HT1080 (cell line): ENCODE results near the gene CSAG2. TPM values are rescaled to one million over a fixed set of nuclear protein-coding genes. Genes with fewer than 3 reads are reported as not detected.

Experiments
- DNase-seq: peaks from one replicate; pipeline ENCODE4 v3.0.0-alpha.2; 2015; ENCODE audit warnings: low read depth
- total RNA-seq: library from RNA; depleted of rRNA; stranded (reverse); fragments of >200 nt; shearing (Covaris generic); gene quantifications from 2 replicates; pipeline ENCODE4 v1.2.3, GENCODE V29; 2014; rRNA removed

Gene CSAG2
- total RNA-seq, 1 experiment from 2014 or later: 6.1 TPM

DNA sequence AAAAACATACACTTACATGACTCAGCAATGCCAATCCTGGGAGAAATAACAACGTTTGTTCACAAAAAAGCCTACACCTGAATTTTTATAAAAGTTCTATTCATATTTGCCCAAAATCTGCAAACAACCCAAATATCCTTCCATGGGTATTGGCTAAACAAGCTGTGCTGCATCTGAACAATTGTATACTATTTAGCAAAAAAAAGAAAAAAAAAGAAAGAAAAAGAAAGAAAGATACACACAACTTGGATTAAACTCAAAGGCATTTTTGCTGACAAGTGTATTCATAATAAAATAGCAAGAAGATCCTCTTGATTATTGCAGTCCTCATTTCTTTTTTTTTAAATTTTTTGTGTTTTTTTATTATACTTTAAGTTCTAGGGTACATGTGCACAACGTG is 34.9 kb downstream of the CSAG2 start:
- no peak for DNase-seq

DNA sequence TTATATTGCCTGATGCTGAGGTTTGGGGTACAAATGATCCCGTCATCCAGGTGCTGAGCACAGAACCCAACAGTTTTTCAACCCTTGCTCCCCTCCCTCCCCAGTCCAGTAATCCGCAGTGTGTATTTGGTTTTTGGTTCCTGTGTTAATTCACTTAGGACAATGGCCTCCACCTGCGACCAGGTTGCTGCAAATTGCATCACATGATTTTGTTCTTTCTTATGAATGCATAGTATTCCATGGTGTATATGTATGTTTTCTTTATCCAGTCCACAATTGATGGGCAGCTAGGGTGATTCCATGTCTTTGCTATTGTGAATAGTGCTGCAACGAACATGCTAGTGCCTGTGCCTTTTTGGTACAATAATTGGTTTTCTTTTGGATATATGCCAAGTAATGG is 46.0 kb downstream of the CSAG2 start:
- no peak for DNase-seq

- DNase-seq: no peak
Observed at GRCh38 chrX:152658302-152658701, 50.8 kb downstream of the CSAG2 start.

Other genes with a start within 250 kb of the CSAG2 start
- gene GABRQ, start 71.4 kb downstream of the CSAG2 start, total RNA-seq: not detected in 2 replicates
- 216 and 247 TPM in 2 replicates for gene MAGEA3, start 10.5 kb downstream of the CSAG2 start, total RNA-seq
- 18.4 and 30.0 TPM in 2 replicates for gene MAGEA2B, start 5.4 kb upstream of the CSAG2 start, total RNA-seq
- 63.8 and 71.6 TPM in 2 replicates for gene CSAG1, start 24.4 kb upstream of the CSAG2 start, total RNA-seq
- gene MAGEA12, start 24.5 kb upstream of the CSAG2 start, total RNA-seq: 142 and 151 TPM in 2 replicates
- gene MAGEA2, start 44.6 kb upstream of the CSAG2 start, total RNA-seq: 87.1 and 93.8 TPM in 2 replicates
- 2.3 and 2.6 TPM in 2 replicates for gene CSAG3, start 49.9 kb upstream of the CSAG2 start, total RNA-seq
- gene MAGEA6, start 60.4 kb upstream of the CSAG2 start, total RNA-seq: 208 and 228 TPM in 2 replicates
- gene CETN2, start 121.5 kb upstream of the CSAG2 start, total RNA-seq: 19.4 and 21.0 TPM in 2 replicates
- gene NSDHL, start 121.8 kb upstream of the CSAG2 start, total RNA-seq: 36.7 and 43.2 TPM in 2 replicates
- gene ZNF185, start 188.8 kb upstream of the CSAG2 start, total RNA-seq: 12.2 and 16.2 TPM in 2 replicates